Measurements from ENCODE around the gene MTLN. TPM values are rescaled to one million over a fixed set of nuclear protein-coding genes. Genes with fewer than 3 reads are reported as not detected.

MTLN gene
- total and polyA plus RNA-seq, 2 of the 8 experiments (the other 6 are each of a cell fraction or from before 2014, with no cell fraction given): 38.6 to 104 TPM

- H4K91ac ChIP-seq (replicated peaks; ENCODE audit: insufficient read length, low read length): no peak overlapping the region
- H3K79me1 ChIP-seq (ENCODE audit: low read depth, low read length): no peaks in the 10 kb centered on the region
- H3K14ac ChIP-seq (ENCODE audit: insufficient read length): no peak overlapping the region
- H3K4me2 ChIP-seq (ENCODE audit: insufficient read depth in 1 of 2, low read depth in 2 of 2, low read length in 2 of 2): no peak overlapping the region
- no peak overlapping the region for H3K27ac ChIP-seq (ENCODE audit: low read depth, low read length)
- no peak overlapping the region for H3K4ac ChIP-seq (replicated peaks; ENCODE audit: insufficient read length, low read depth, low read length)
- no peaks in the 10 kb centered on the region for H3K36me3 ChIP-seq (ENCODE audit: control insufficient read depth in 2 of 4, insufficient read depth in 4 of 4, low read length in 3 of 4)
- no peaks in the 10 kb centered on the region for H3K79me2 ChIP-seq (ENCODE audit: control insufficient read depth in 1 of 2, insufficient read depth in 2 of 2, low read length in 2 of 2)
- no peak overlapping the region for H3K9ac ChIP-seq (replicated peaks in 1 of 4; ENCODE audit: extremely low read depth in 1 of 4, low read depth in 3 of 4, low read length in 3 of 4)
- no peak overlapping the region for H2BK15ac ChIP-seq (ENCODE audit: low read length)
- H3K4me3 ChIP-seq (ENCODE audit: extremely low read depth in 1 of 4, insufficient read depth in 2 of 4, low read depth in 3 of 4, low read length in 4 of 4): no peak overlapping the region
- H3K9me3 ChIP-seq (ENCODE audit: insufficient read depth in 2 of 2, low read depth in 1 of 2, low read length in 1 of 2): no peaks in the 10 kb centered on the region
- no peak for TF ChIP-seq TEAD4 (IDR thresholded peaks at IDR 0.05; ENCODE audit: low read depth, low read length)
- no peak for TF ChIP-seq HDAC2 (IDR thresholded peaks at IDR 0.05; ENCODE audit: borderline replicate concordance in 1 of 2, low read depth in 2 of 2, low read length in 2 of 2)
- TF ChIP-seq USF2 (IDR thresholded peaks at IDR 0.05; ENCODE audit: low read length): no peak
- no peak for TF ChIP-seq TCF12 (IDR thresholded peaks at IDR 0.05; ENCODE audit: low read depth, low read length)
- no peak for TF ChIP-seq CREB1 (IDR thresholded peaks at IDR 0.05)
- no peak for TF ChIP-seq SP1 (IDR thresholded peaks at IDR 0.05; ENCODE audit: low read depth, low read length)
- no peak for TF ChIP-seq KDM4A (IDR thresholded peaks at IDR 0.05; ENCODE audit: low read depth, low read length, severe bottlenecking)
- TF ChIP-seq BCL11A (IDR thresholded peaks at IDR 0.05; ENCODE audit: low read depth in 2 of 2, low read length in 2 of 2): no peak
- no peak for TF ChIP-seq ATF3 (IDR thresholded peaks at IDR 0.05; ENCODE audit: insufficient read depth, low read depth, low read length)
- CTCF ChIA-PET (ENCODE audit: partially characterized antibody): no interaction called here
- no peak overlapping the region for H2BK5ac ChIP-seq (ENCODE audit: low read depth, low read length)
- H3K27me3 ChIP-seq (replicated peaks in 1 of 4; ENCODE audit: control insufficient read depth in 3 of 4, extremely low read depth in 1 of 4, insufficient read depth in 3 of 4, low read length in 3 of 4): no peaks in the 10 kb centered on the region
- no peak overlapping the region for H3K18ac ChIP-seq (ENCODE audit: extremely low read depth, low read length)
- no peak overlapping the region for H4K5ac ChIP-seq (ENCODE audit: insufficient read length, low read depth, low read length)
- POLR2A ChIA-PET (ENCODE audit: partially characterized antibody): no interaction called here
- no peak overlapping the region for H3K56ac ChIP-seq (replicated peaks; ENCODE audit: insufficient read length, low read depth, low read length)
- no peak overlapping the region for H2BK120ac ChIP-seq (replicated peaks; ENCODE audit: low read depth, low read length)
- H3K23me2 ChIP-seq (ENCODE audit: low read depth, low read length): no peaks in the 10 kb centered on the region
- 95% methylated on average over 6 of the region's 6 CpGs; no CpG with 5 or more reads in 1 of the 2 experiments for WGBS, 2 experiments (ENCODE audit: extremely low coverage in 1 of 2, insufficient coverage in 1 of 2, insufficient read length in 1 of 2, insufficient replicate concordance in 2 of 2, low coverage in 1 of 2, low lambda C conversion rate in 2 of 2, missing lambda C conversion rate in 1 of 2)
- H2BK12ac ChIP-seq (ENCODE audit: low read depth, low read length): no peak overlapping the region
- H2AK5ac ChIP-seq (ENCODE audit: low read depth, low read length): no peak overlapping the region
- no peak overlapping the region for H3K23ac ChIP-seq (ENCODE audit: insufficient read length)
- no peak overlapping the region for H4K8ac ChIP-seq (ENCODE audit: extremely low read depth, insufficient read depth, low read length)
- H3K4me1 ChIP-seq (replicated peaks in 1 of 4; ENCODE audit: control insufficient read depth in 3 of 4, insufficient read depth in 4 of 4, low read length in 3 of 4): peaks cover 1 to 4% (median 2%) of the 10 kb centered on the region in 4 experiments; a peak in 4 of 7 replicates
- H2BK20ac ChIP-seq (ENCODE audit: low read length): no peak overlapping the region
- H4K20me1 ChIP-seq (replicated peaks in 1 of 2; ENCODE audit: control insufficient read depth in 1 of 2, insufficient read depth in 2 of 2, low read length in 2 of 2): no peaks in the 10 kb centered on the region
- FAIRE-seq (no peak), DNase-seq (ENCODE audit: low read depth in 1 of 2, low spot score in 2 of 2) (no peak)
- H2AFZ ChIP-seq (ENCODE audit: low read length): no peak overlapping the region
These were observed 39.8 kb downstream of the MTLN start for GRCh38 chr2:110172506-110172905.

Measured in H1 (cell line).